Ishikawa (cell line): ENCODE results near the gene GPC6.

ENCODE experiments used
- CEBPB ChIP-seq: IDR thresholded peaks from 2 replicates; pipeline ENCODE4 v1.6.1; 2012
- CREB1 ChIP-seq: IDR thresholded peaks from 2 replicates; pipeline ENCODE4 v1.6.1; 2012; ENCODE audit warnings: low read depth
- EGR1 ChIP-seq: IDR thresholded peaks from 2 replicates; pipeline ENCODE4 v1.6.1; 2012
- EP300 ChIP-seq: IDR thresholded peaks from 2 replicates; pipeline ENCODE4 v1.6.1; 2012; ENCODE audit warnings: borderline replicate concordance
- FOXM1 ChIP-seq: IDR thresholded peaks from 2 replicates; pipeline ENCODE4 v1.6.1; 2012; ENCODE audit warnings: low read depth, borderline replicate concordance
- MAX ChIP-seq: IDR thresholded peaks from 2 replicates; pipeline ENCODE4 v1.6.1; 2012
- NFIC ChIP-seq: IDR thresholded peaks from 2 replicates; pipeline ENCODE4 v1.6.1; 2012
- RAD21 ChIP-seq: IDR thresholded peaks from 2 replicates; pipeline ENCODE4 v1.6.1; 2012; ENCODE audit warnings: low read depth
- TAF1 ChIP-seq: IDR thresholded peaks from 2 replicates; pipeline ENCODE4 v1.6.1; 2012; ENCODE audit warnings: low read depth, mild to moderate bottlenecking
- TCF12 ChIP-seq: IDR thresholded peaks from 2 replicates; pipeline ENCODE4 v1.6.1; 2012; ENCODE audit warnings: low read depth
- TEAD4 ChIP-seq: IDR thresholded peaks from 2 replicates; pipeline ENCODE4 v1.6.1; 2012
- USF1 ChIP-seq: IDR thresholded peaks from 2 replicates; pipeline ENCODE4 v1.6.1; 2012
- YY1 ChIP-seq: IDR thresholded peaks from 2 replicates; pipeline ENCODE4 v1.6.1; 2012; ENCODE audit warnings: low read depth
- TF ChIP-seq, protein P1 (sequence below): IDR thresholded peaks from 2 replicates; pipeline ENCODE4 v1.6.1; 2012; ENCODE audit warnings: low read depth, mild to moderate bottlenecking

DNA sequence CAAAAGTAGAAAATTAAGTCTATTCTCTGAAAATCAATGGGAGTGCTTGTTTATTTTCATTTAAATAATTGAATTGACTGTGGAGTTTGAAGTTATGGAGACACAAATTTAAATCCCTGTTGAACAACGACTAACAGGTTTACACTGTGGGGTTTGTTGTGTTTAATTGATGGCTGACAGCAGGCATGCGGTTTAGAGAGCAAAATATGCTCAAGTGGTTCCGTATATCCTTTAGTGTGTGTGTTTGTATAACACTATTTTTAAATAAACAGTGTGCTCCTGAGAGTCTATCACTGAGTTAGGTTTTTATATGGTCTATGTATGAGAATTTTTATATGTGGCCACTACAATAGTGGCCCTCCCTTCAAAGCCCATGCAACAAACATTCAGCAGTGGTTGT lies 332.0 kb downstream of the GPC6 start:
- TF ChIP-seq NFIC (no peak), RAD21 (no peak), TAF1 (no peak), CREB1 (no peak), CEBPB (no peak), USF1 (no peak), EP300 (no peak), MAX (no peak), EGR1 (no peak), YY1 (no peak), TEAD4 (no peak), FOXM1 (no peak), TCF12 (no peak)
- TF ChIP-seq, protein P1, sequence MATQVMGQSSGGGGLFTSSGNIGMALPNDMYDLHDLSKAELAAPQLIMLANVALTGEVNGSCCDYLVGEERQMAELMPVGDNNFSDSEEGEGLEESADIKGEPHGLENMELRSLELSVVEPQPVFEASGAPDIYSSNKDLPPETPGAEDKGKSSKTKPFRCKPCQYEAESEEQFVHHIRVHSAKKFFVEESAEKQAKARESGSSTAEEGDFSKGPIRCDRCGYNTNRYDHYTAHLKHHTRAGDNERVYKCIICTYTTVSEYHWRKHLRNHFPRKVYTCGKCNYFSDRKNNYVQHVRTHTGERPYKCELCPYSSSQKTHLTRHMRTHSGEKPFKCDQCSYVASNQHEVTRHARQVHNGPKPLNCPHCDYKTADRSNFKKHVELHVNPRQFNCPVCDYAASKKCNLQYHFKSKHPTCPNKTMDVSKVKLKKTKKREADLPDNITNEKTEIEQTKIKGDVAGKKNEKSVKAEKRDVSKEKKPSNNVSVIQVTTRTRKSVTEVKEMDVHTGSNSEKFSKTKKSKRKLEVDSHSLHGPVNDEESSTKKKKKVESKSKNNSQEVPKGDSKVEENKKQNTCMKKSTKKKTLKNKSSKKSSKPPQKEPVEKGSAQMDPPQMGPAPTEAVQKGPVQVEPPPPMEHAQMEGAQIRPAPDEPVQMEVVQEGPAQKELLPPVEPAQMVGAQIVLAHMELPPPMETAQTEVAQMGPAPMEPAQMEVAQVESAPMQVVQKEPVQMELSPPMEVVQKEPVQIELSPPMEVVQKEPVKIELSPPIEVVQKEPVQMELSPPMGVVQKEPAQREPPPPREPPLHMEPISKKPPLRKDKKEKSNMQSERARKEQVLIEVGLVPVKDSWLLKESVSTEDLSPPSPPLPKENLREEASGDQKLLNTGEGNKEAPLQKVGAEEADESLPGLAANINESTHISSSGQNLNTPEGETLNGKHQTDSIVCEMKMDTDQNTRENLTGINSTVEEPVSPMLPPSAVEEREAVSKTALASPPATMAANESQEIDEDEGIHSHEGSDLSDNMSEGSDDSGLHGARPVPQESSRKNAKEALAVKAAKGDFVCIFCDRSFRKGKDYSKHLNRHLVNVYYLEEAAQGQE = no peak
